CD14-positive monocyte (primary cell): ENCODE data around the gene COX6B1. TPM values are rescaled to one million over a fixed set of nuclear protein-coding genes. Genes with fewer than 3 reads are reported as not detected.

Source experiments
- DNase-seq, 3 donors: peaks; one replicate each; pipeline ENCODE4 v3.0.0-alpha.2; 2011 to 2022
- H2AFZ ChIP-seq: 2 replicates; pipeline ENCODE4 v1.6.0; 2012; ENCODE audit warnings: mild to moderate bottlenecking, low read depth, low read length, inconsistent platforms; ENCODE audit not compliant: insufficient read depth, poor library complexity, severe bottlenecking
- H3K27ac ChIP-seq, 2 donors: 1 replicate in 1 of 2; 2 replicates in 1 of 2; pipeline ENCODE4 v1.5.1; 2012 to 2013; ENCODE audit warnings: low read length in 2 of 2, control low read depth in 1 of 2, inconsistent platforms in 1 of 2, low read depth in 1 of 2, mild to moderate bottlenecking in 1 of 2
- H3K27me3 ChIP-seq, 2 donors: one replicate each; pipeline versions ENCODE4 v1.6.0 to v1.6.1; 2011 to 2013; ENCODE audit warnings: low read length in 2 of 2; ENCODE audit not compliant: control insufficient read depth in 2 of 2, insufficient read depth in 2 of 2
- H3K36me3 ChIP-seq, 2 donors: replicated peaks in 1 of 2; 1 replicate in 1 of 2; 2 replicates in 1 of 2; pipeline versions ENCODE4 v1.5.1 to v1.6.1; 2012 to 2013; ENCODE audit warnings: low read length in 2 of 2, control low read depth in 1 of 2, inconsistent platforms in 1 of 2, mild to moderate bottlenecking in 1 of 2; ENCODE audit not compliant: insufficient read depth in 2 of 2, control insufficient read depth in 1 of 2
- H3K4me1 ChIP-seq, 2 donors: 1 replicate in 1 of 2; 2 replicates in 1 of 2; pipeline versions ENCODE4 v1.5.1 to v1.6.1; 2012 to 2013; ENCODE audit warnings: low read length in 2 of 2, control low read depth in 1 of 2, inconsistent platforms in 1 of 2, mild to moderate bottlenecking in 1 of 2, moderate library complexity in 1 of 2; ENCODE audit not compliant: insufficient read depth in 2 of 2, control insufficient read depth in 1 of 2
- H3K4me2 ChIP-seq: replicated peaks from 2 replicates; pipeline ENCODE3; 2012; ENCODE audit warnings: low read length, moderate library complexity, mild to moderate bottlenecking; ENCODE audit not compliant: poor library complexity, severe bottlenecking; ENCODE audit errors: extremely low read depth
- H3K4me3 ChIP-seq, 3 experiments: fragments of 200-600 bp in 1 of 3; sonication (generic) in 1 of 3; replicated peaks in 1 of 3; 1 replicate in 2 of 3; 2 replicates in 1 of 3; pipeline ENCODE4 v1.5.1; 2011 to 2013; ENCODE audit warnings: low read length in 3 of 3, mild to moderate bottlenecking in 3 of 3, control low read depth in 2 of 3, low read depth in 2 of 3, inconsistent platforms in 1 of 3, moderate library complexity in 1 of 3
- H3K79me2 ChIP-seq: 2 replicates; pipeline ENCODE4 v1.6.0; 2012; ENCODE audit warnings: mild to moderate bottlenecking, control low read depth, inconsistent platforms, low read length, moderate library complexity; ENCODE audit not compliant: insufficient read depth
- H3K9ac ChIP-seq: 2 replicates; pipeline ENCODE4 v1.6.0; 2017; ENCODE audit warnings: low read length, mild to moderate bottlenecking; ENCODE audit not compliant: insufficient read depth, poor library complexity, severe bottlenecking
- H3K9me3 ChIP-seq, 2 donors: replicated peaks in 1 of 2; 1 replicate in 1 of 2; 2 replicates in 1 of 2; pipeline versions ENCODE4 v1.5.1 to v1.6.1; 2012 to 2013; ENCODE audit warnings: low read length in 2 of 2, control low read depth in 1 of 2; ENCODE audit not compliant: control insufficient read depth in 1 of 2, insufficient read depth in 1 of 2
- H4K20me1 ChIP-seq: 2 replicates; pipeline ENCODE4 v1.6.0; 2012; ENCODE audit warnings: mild to moderate bottlenecking, low read length, control low read depth, moderate library complexity; ENCODE audit not compliant: insufficient read depth
- H3K27ac Mint-ChIP-seq, 7 donors: one replicate each; pipeline ENCODE4 v1.8.0; 2020; ENCODE audit warnings: mild to moderate bottlenecking in 7 of 7, mixed read lengths in 7 of 7, moderate library complexity in 6 of 7, inconsistent platforms in 2 of 7
- H3K27me3 Mint-ChIP-seq, 3 donors: one replicate each; pipeline ENCODE4 v1.8.0; 2021 to 2022; ENCODE audit warnings: low read depth in 3 of 3, mild to moderate bottlenecking in 3 of 3, mixed read lengths in 3 of 3, moderate library complexity in 3 of 3, inconsistent platforms in 1 of 3
- H3K36me3 Mint-ChIP-seq, 2 donors: one replicate each; pipeline ENCODE4 v1.8.0; 2020; ENCODE audit warnings: mixed read lengths in 2 of 2, inconsistent platforms in 1 of 2, mild to moderate bottlenecking in 1 of 2
- H3K4me1 Mint-ChIP-seq: one replicate; pipeline ENCODE4 v1.8.0; 2020; ENCODE audit warnings: mild to moderate bottlenecking, mixed read lengths
- H3K4me3 Mint-ChIP-seq, 2 donors: one replicate each; pipeline ENCODE4 v1.8.0; 2020; ENCODE audit warnings: mild to moderate bottlenecking in 2 of 2, mixed read lengths in 2 of 2, moderate library complexity in 1 of 2
- H3K9me3 Mint-ChIP-seq, 7 donors: one replicate each; pipeline ENCODE4 v1.8.0; 2020 to 2022; ENCODE audit warnings: mixed read lengths in 7 of 7, mild to moderate bottlenecking in 6 of 7, moderate library complexity in 6 of 7, inconsistent platforms in 2 of 7
- CTCF ChIP-seq: fragments of 200-600 bp; IDR thresholded peaks from one replicate; pipeline ENCODE4 v1.8.0; 2022; ENCODE audit warnings: antibody characterized with exemption, mild to moderate bottlenecking
- WGBS: methylation state at CpG from one replicate; pipeline ENCODE4 v1.1.5; 2013; ENCODE audit warnings: missing lambda C conversion rate; ENCODE audit not compliant: insufficient coverage; 5-methylcytosine and 5-hydroxymethylcytosine counted together
- intact Hi-C, 2 donors: fragments of 100-400 bp; cut with micrococcal nuclease; formaldehyde crosslinking; loops; one replicate each; pipeline versions ENCODE4 v1.15.0 to v1.15.1; 2023
- polyA plus RNA-seq, 3 donors: library from polyadenylated mRNA; depleted of rRNA in 1 of 3; unstranded in 2 of 3; stranded (reverse) in 1 of 3; fragments of 300-500 nt in 2 of 3; fragments of >200 nt in 1 of 3; fragmentation: Illumina TruSeq in 2 of 3; gene quantifications; 1 replicate in 2 of 3; 2 replicates in 1 of 3; pipeline ENCODE4 v1.2.3, GENCODE V29; 2012 to 2021

The COX6B1 gene
- polyA plus RNA-seq, 3 donors, result 611 to 948 (median 825) TPM

DNA sequence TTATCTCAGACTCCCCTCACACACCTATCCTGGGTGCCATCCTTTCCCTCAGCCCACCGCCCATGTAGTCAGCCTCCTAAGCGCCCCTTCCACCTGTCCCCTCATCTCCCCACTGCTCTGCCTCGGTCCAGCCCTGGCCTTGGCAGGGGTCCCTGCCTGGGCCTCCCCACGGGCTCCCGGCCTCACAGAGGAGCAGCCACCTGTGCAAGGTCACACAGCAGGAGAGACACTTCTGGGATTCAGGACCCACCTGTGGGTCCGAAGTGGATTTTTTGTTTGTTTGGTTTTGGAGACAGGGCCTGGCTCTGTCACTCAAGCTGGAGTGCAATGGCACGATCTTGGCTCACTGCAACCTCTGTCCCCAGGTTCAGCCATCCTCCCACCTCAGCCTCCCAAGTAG lies 17.5 kb downstream of the COX6B1 start:
- no peak for DNase-seq
- no peak overlapping the region for H3K4me2 ChIP-seq
- Mint-ChIP-seq H3K4me1 (no peaks in the 10 kb centered on the region), H3K9me3 (peaks cover 0 to 4% (median 0%) of the 10 kb centered on the region in 7 donors), H3K27me3 (peaks cover 11 to 15% (median 14%) of the 10 kb centered on the region in 3 donors), H3K4me3 (no peak overlapping the region), H3K27ac (no peak overlapping the region), H3K36me3 (peaks cover 0 to 11% of the 10 kb centered on the region in 2 donors)
- H3K4me3 ChIP-seq, result no peak overlapping the region
- intact Hi-C loops, result no loop called here
- WGBS, result 71% methylated on average over 6 of the region's 7 CpGs
- H3K79me2 ChIP-seq, result no peaks in the 10 kb centered on the region
- H3K9me3 ChIP-seq, result no peaks in the 10 kb centered on the region
- no peak overlapping the region for H3K27ac ChIP-seq
- H3K36me3 ChIP-seq, result peaks cover 25 to 26% of the 10 kb centered on the region in 2 donors
- H3K27me3 ChIP-seq, result no peaks in the 10 kb centered on the region
- no peak for TF ChIP-seq CTCF
- H2AFZ ChIP-seq, result no peak overlapping the region
- H4K20me1 ChIP-seq, result peaks cover 6% of the 10 kb centered on the region
- H3K9ac ChIP-seq, result no peak overlapping the region
- no peaks in the 10 kb centered on the region for H3K4me1 ChIP-seq

DNA sequence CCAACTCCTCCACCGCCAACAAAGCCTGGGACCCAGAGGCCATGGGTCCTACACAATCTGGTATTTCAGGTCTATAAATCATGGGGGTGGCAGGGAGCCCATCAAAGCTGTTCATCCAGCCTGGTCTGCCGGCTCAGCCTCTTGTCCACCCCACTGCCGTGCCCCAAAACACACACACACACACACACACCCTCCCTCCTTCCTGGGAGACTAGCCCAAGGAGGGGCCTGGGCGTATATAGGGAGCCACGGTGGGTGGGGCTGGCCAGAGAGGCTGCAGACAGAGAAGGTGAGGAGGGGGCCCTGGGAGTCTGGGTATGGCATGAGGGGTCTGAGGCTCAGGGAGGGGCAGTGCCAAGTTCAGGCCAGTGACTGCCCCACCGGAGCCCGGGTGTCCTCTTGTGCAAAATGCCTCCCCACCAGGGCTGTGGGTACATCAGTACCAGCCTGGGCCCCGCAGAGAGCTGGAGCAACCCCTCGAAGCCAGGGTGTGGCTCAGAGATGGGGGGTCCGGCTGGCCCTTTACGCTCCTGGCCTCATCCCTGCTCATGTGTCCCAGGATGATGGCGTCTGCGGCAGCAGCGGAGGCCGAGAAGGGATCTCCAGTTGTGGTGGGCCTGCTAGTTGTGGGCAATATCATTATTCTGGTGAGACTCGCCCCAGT lies 18.3 kb downstream of the COX6B1 start, which contains the start of gene UPK1A:
Gene UPK1A, plus strand, starts transcription at position 267 of the 663 bp plus-strand sequence. Its CDS starts 296 bp downstream, at position 563.
- H3K36me3 ChIP-seq, result peaks cover 21% of the 10 kb centered on the region in 2 donors
- H3K27me3 ChIP-seq, result no peaks in the 10 kb centered on the region
- Mint-ChIP-seq H3K27ac (peak within 1 kb of the TSS in 1 of 7 donors; percentile 31), H3K36me3 (peaks cover 0 to 11% of the 10 kb centered on the region in 2 donors), H3K27me3 (peaks cover 17 to 20% (median 19%) of the 10 kb centered on the region in 3 donors), H3K9me3 (peaks cover 0 to 4% (median 0%) of the 10 kb centered on the region in 7 donors), H3K4me3 (no peak within 1 kb of the TSS), H3K4me1 (no peaks in the 10 kb centered on the region)
- DNase-seq, result no peak
- no peak within 1 kb of the TSS for H3K4me2 ChIP-seq
- H3K4me3 ChIP-seq, result no peak within 1 kb of the TSS
- H3K9me3 ChIP-seq, result no peaks in the 10 kb centered on the region
- 86% methylated on average over 11 of the region's 16 CpGs for WGBS
- H3K9ac ChIP-seq, result no peak within 1 kb of the TSS
- H3K4me1 ChIP-seq, result no peaks in the 10 kb centered on the region
- H4K20me1 ChIP-seq, result peaks cover 2% of the 10 kb centered on the region
- H3K27ac ChIP-seq, result no peak within 1 kb of the TSS
- no peak for TF ChIP-seq CTCF
- intact Hi-C loops, result no loop called here
- H2AFZ ChIP-seq, result no peak within 1 kb of the TSS
- H3K79me2 ChIP-seq, result no peaks in the 10 kb centered on the region
